Midbrain (tissue), 1 donor: Measurements from ENCODE around the gene AMBN.

Source experiments
- DNase-seq: peaks from one replicate; lab custom pipeline; 2025; lab: John Stamatoyannopoulos, UW

The AMBN gene

GRCh38 chr4:70591955-70592582 lies at the start of gene AMBN:
Gene AMBN, plus strand, starts transcription at chr4:70592256. Its CDS starts 103 bp downstream, at chr4:70592359.
- no peak for DNase-seq

- no peak for DNase-seq
Measured at GRCh38 chr4:70544279-70544868, 47.7 kb upstream of the AMBN start.

GRCh38 chr4:70556856-70557255 lies 35.2 kb upstream of the AMBN start:
- no peak for DNase-seq

GRCh38 chr4:70559211-70559830 lies 32.7 kb upstream of the AMBN start:
- peak; percentile 73 for DNase-seq

GRCh38 chr4:70559924-70560323 lies 32.1 kb upstream of the AMBN start:
- DNase-seq: no peak

GRCh38 chr4:70564033-70564432 lies 28.0 kb upstream of the AMBN start:
- DNase-seq: no peak

- DNase-seq: no peak
Measured at GRCh38 chr4:70570796-70571195, 21.3 kb upstream of the AMBN start.

- no peak for DNase-seq
Measured at GRCh38 chr4:70571772-70572171, 20.3 kb upstream of the AMBN start.

GRCh38 chr4:70575964-70576363 lies 16.1 kb upstream of the AMBN start:
- no peak for DNase-seq

GRCh38 chr4:70577220-70577927 lies 14.7 kb upstream of the AMBN start:
- DNase-seq: no peak

- DNase-seq: no peak
Measured at GRCh38 chr4:70581980-70582379, 10.1 kb upstream of the AMBN start.

GRCh38 chr4:70583952-70584834 lies 7.9 kb upstream of the AMBN start:
- no peak for DNase-seq

GRCh38 chr4:70586841-70587240 lies 5.2 kb upstream of the AMBN start:
- DNase-seq: no peak

GRCh38 chr4:70589785-70590184 lies 2.3 kb upstream of the AMBN start:
- DNase-seq: no peak

- no peak for DNase-seq
Measured at GRCh38 chr4:70594196-70594595, 2.1 kb downstream of the AMBN start.

- no peak for DNase-seq
Measured at GRCh38 chr4:70600305-70600704, 8.2 kb downstream of the AMBN start.

- no peak for DNase-seq
Measured at GRCh38 chr4:70600977-70601376, 8.9 kb downstream of the AMBN start.

GRCh38 chr4:70601422-70602039 lies 9.5 kb downstream of the AMBN start:
- DNase-seq: peak; percentile 32

GRCh38 chr4:70603856-70604255 lies 11.8 kb downstream of the AMBN start:
- DNase-seq: no peak

- DNase-seq: no peak
Measured at GRCh38 chr4:70606459-70606858, 14.4 kb downstream of the AMBN start.

- no peak for DNase-seq
Measured at GRCh38 chr4:70607334-70607853, 15.3 kb downstream of the AMBN start.
